HepG2 (cell line): ENCODE results near the gene SAMD4A. TPM values are rescaled to one million over a fixed set of nuclear protein-coding genes. Genes with fewer than 3 reads are reported as not detected.

ENCODE experiments used
- CSRNP1 ChIP-seq: sonication (generic); formaldehyde crosslinking; IDR thresholded peaks from 2 replicates; pipeline ENCODE4 v1.8.1; 2023; ENCODE audit warnings: mild to moderate bottlenecking, missing genetic modification reagents
- CTCF ChIP-seq: sonication (generic); formaldehyde crosslinking; IDR thresholded peaks from 2 replicates; pipeline ENCODE4 v1.5.0; 2020; ENCODE audit warnings: mild to moderate bottlenecking, missing genetic modification reagents, moderate library complexity
- GABPB1 ChIP-seq: IDR thresholded peaks from 2 replicates; pipeline ENCODE4 v1.6.1; 2016; ENCODE audit warnings: mild to moderate bottlenecking, missing genetic modification reagents, moderate library complexity, missing compliant biosample characterization
- NR2F1 ChIP-seq, 2 experiments: fragments of 450-650 bp in 1 of 2; formaldehyde crosslinking in 1 of 2; IDR thresholded peaks; 2 replicates each; pipeline versions ENCODE4 v1.5.0 to v1.6.1; 2016 to 2020; ENCODE audit warnings: mild to moderate bottlenecking in 1 of 2, missing compliant biosample characterization in 1 of 2, missing genetic modification reagents in 1 of 2, moderate library complexity in 1 of 2
- PCBP2 ChIP-seq: fragments of 200-400 bp; formaldehyde crosslinking; optimal IDR thresholded peaks from 2 replicates; pipeline ENCODE3; 2018; ENCODE audit warnings: low read length, low read depth; ENCODE audit not compliant: poor library complexity, severe bottlenecking
- SIN3B ChIP-seq: fragments of 150-350 bp; IDR thresholded peaks from 2 replicates; pipeline ENCODE4 v1.6.1; 2014; ENCODE audit warnings: low read length
- SNAI1 ChIP-seq: sonication (generic); formaldehyde crosslinking; IDR thresholded peaks from 2 replicates; pipeline ENCODE4 v1.5.0; 2020; ENCODE audit warnings: mild to moderate bottlenecking, missing genetic modification reagents, borderline replicate concordance
- SOX13 ChIP-seq, 3 experiments: fragments of 450-650 bp in 1 of 3; sonication (generic) in 1 of 3; formaldehyde crosslinking in 1 of 3; IDR thresholded peaks in 2 of 3; conservative IDR thresholded peaks in 1 of 3; 2 replicates each; pipeline versions ENCODE4 v1.5.0 to v1.6.1; 2016 to 2020; ENCODE audit warnings: antibody characterized with exemption in 1 of 3, mild to moderate bottlenecking in 1 of 3, missing compliant biosample characterization in 1 of 3, missing genetic modification reagents in 1 of 3, moderate library complexity in 1 of 3
- SRF ChIP-seq: IDR thresholded peaks from 2 replicates; pipeline ENCODE4 v1.6.1; 2011; ENCODE audit warnings: mild to moderate bottlenecking, low read depth, low read length, moderate library complexity
- ZBED4 ChIP-seq: sonication (generic); formaldehyde crosslinking; IDR thresholded peaks from 2 replicates; pipeline ENCODE4 v1.4.0; 2020; ENCODE audit warnings: missing genetic modification reagents, borderline replicate concordance
- ZBTB44 ChIP-seq: sonication (generic); formaldehyde crosslinking; IDR thresholded peaks from 2 replicates; pipeline ENCODE4 v1.4.0; 2020; ENCODE audit warnings: missing genetic modification reagents
- ZNF432 ChIP-seq: sonication (generic); formaldehyde crosslinking; IDR thresholded peaks from 2 replicates; pipeline ENCODE4 v1.5.0; 2020; ENCODE audit warnings: missing genetic modification reagents, mild to moderate bottlenecking, borderline replicate concordance
- ZNF558 ChIP-seq: sonication (generic); formaldehyde crosslinking; IDR thresholded peaks from 2 replicates; pipeline ENCODE4 v1.9.0; 2022; ENCODE audit warnings: mild to moderate bottlenecking, missing genetic modification reagents, borderline replicate concordance
- ZNF619 ChIP-seq: sonication (generic); formaldehyde crosslinking; IDR thresholded peaks from 2 replicates; pipeline ENCODE4 v1.4.0; 2020; ENCODE audit warnings: mild to moderate bottlenecking, missing genetic modification reagents
- ZNF740 ChIP-seq: sonication (generic); formaldehyde crosslinking; IDR thresholded peaks from 2 replicates; pipeline ENCODE4 v1.4.0; 2020; ENCODE audit warnings: missing genetic modification reagents
- ZNF775 ChIP-seq: sonication (generic); formaldehyde crosslinking; IDR thresholded peaks from 2 replicates; pipeline ENCODE4 v1.4.0; 2020; ENCODE audit warnings: missing genetic modification reagents, mild to moderate bottlenecking, moderate library complexity, borderline replicate concordance
- ZNF776 ChIP-seq: sonication (generic); formaldehyde crosslinking; IDR thresholded peaks from 2 replicates; pipeline ENCODE4 v1.4.0; 2020; ENCODE audit warnings: mild to moderate bottlenecking, missing genetic modification reagents
- ZSCAN12 ChIP-seq: sonication (generic); formaldehyde crosslinking; IDR thresholded peaks from 2 replicates; pipeline ENCODE4 v1.9.0; 2021; ENCODE audit warnings: mild to moderate bottlenecking, missing genetic modification reagents
- polyA plus RNA-seq, 8 experiments: library from polyadenylated mRNA; depleted of rRNA in 3 of 8; stranded (reverse) in 7 of 8; unstranded in 1 of 8; fragments of >200 nt; fragmentation: Illumina TruSeq in 4 of 8; extraction: Trizol in 4 of 8; gene quantifications; 2 replicates each; pipeline versions ENCODE4 v1.2.1 to v1.2.3, GENCODE V29; 2011 to 2016; ENCODE audit warnings: low read depth in 4 of 8, missing spikeins in 1 of 8, mixed read lengths in 1 of 8; ENCODE audit not compliant: insufficient read depth in 1 of 8
- total RNA-seq, 5 experiments: library from RNA; depleted of rRNA; stranded (reverse); fragments of >200 nt; fragmentation: Illumina TruSeq; extraction: Trizol; gene quantifications; 2 replicates each; pipeline ENCODE4 v1.2.3, GENCODE V29; 2016; ENCODE audit warnings: low read depth in 1 of 5

SAMD4A gene
- total and polyA plus RNA-seq, 2 of the 13 experiments (the other 11 are each of a cell fraction or from before 2014, with no cell fraction given): 11.8 to 13.0 TPM

GRCh38 chr14:54808326-54809161 is 241.6 kb downstream of the SAMD4A start (continued):
- TF ChIP-seq CTCF (CRISPR knock-in tag): no peak
- TF ChIP-seq ZNF740 (CRISPR knock-in tag): no peak
- no peak for TF ChIP-seq SNAI1
- no peak for TF ChIP-seq ZNF775 (CRISPR knock-in tag)
- no peak for TF ChIP-seq SRF
- no peak for TF ChIP-seq PCBP2
- TF ChIP-seq ZBED4 (CRISPR knock-in tag): no peak
- TF ChIP-seq GABPB1 (CRISPR knock-in tag): 0 out of 2 replicates have a peak, but pooled peaks have one; percentile 29
- no peak for TF ChIP-seq ZNF776 (CRISPR knock-in tag)
- TF ChIP-seq ZSCAN12 (CRISPR knock-in tag): no peak
- TF ChIP-seq SOX13 (IDR thresholded peaks at IDR 0.05): no peak
- no peak for TF ChIP-seq SOX13 (CRISPR knock-in tag; conservative IDR thresholded peaks at IDR 0.05 in 1 of 2, IDR thresholded peaks at IDR 0.05 in 1 of 2)
- no peak for TF ChIP-seq ZNF432 (CRISPR knock-in tag)
- no peak for TF ChIP-seq ZNF619
- no peak for TF ChIP-seq ZNF558
- TF ChIP-seq NR2F1 (CRISPR knock-in tag; IDR thresholded peaks at IDR 0.05): no peak
- TF ChIP-seq CSRNP1 (CRISPR knock-in tag): no peak
- TF ChIP-seq SIN3B: no peak
- no peak for TF ChIP-seq ZBTB44 (CRISPR knock-in tag)
